ENCODE measurements around the gene CBFA2T2. TPM values are rescaled to one million over a fixed set of nuclear protein-coding genes. Genes with fewer than 3 reads are reported as not detected.

The CBFA2T2 gene
- total and polyA plus RNA-seq, 2 of the 4 experiments (the other 2 are of a cell fraction) = 3.8 to 6.2 TPM

DNA sequence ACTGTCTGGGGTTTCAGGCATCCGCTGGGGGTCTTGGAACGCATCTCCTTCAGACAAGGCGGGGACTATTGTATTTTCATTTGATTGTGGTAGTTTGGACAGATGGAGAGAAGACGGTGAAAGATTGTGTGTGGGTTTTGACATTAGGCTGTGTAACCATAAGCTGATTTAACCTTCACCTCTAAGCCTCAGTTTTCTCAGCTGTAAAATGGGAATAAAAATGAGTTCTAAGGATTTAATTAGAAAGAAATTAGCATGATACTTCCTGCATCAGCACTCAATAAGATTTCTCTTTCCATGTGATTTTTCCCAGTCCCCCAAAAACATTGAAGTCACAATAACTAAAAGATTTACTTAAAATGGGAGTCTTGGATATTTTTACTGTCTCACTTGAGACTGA, 78.1 kb downstream of the CBFA2T2 start:
- WGBS, 2 experiments (ENCODE audit: extremely low coverage in 2 of 2, insufficient read length in 1 of 2) = no CpG with 5 or more reads among the region's 4 CpGs
- H3K18ac ChIP-seq (ENCODE audit: low read depth, low read length) = no peak overlapping the region
- in situ Hi-C loops (cut with MboI; ENCODE audit: low sequenced_read_pairs) (no loop called here), intact Hi-C loops (cut with micrococcal nuclease) (no loop called here), dilution Hi-C loops (cut with HindIII; ENCODE audit: low sequenced_read_pairs, unreplicated experiment) (no loop called here)
- POLR2A ChIA-PET (ENCODE audit: unreplicated experiment) = no interaction called here
- no peak overlapping the region for H3K4ac ChIP-seq (ENCODE audit: low read depth, low read length)
- H3K36me3 ChIP-seq (ENCODE audit: control insufficient read depth, insufficient read depth, low read length) = no peaks in the 10 kb centered on the region
- no peaks in the 10 kb centered on the region for H3K4me1 ChIP-seq (ENCODE audit: control insufficient read depth, insufficient read depth, low read length)
- H2AK5ac ChIP-seq (ENCODE audit: low read depth, low read length) = no peak overlapping the region
- no peaks in the 10 kb centered on the region for H3K27me3 ChIP-seq (ENCODE audit: control insufficient read depth, insufficient read depth, low read length)
- H3K9me1 ChIP-seq (ENCODE audit: insufficient read depth, low read length) = peaks cover 6% of the 10 kb centered on the region; the same call in 1 of the 2 replicates
- no peak overlapping the region for H3K14ac ChIP-seq (replicated peaks; ENCODE audit: low read depth, low read length)
- H2BK15ac ChIP-seq (ENCODE audit: low read depth, low read length) = no peak overlapping the region
- no peak overlapping the region for H4K5ac ChIP-seq (ENCODE audit: low read depth, low read length)
- H3K4me3 ChIP-seq (ENCODE audit: insufficient read depth, low read depth, low read length) = no peak overlapping the region
- H3K9me3 ChIP-seq (ENCODE audit: control insufficient read depth, insufficient read depth, low read length) = no peaks in the 10 kb centered on the region
- no peak for ATAC-seq (ENCODE audit: low read depth)
- CTCF ChIA-PET = interaction anchor here (0.7 kb wide), 1 partner anchor 61 kb away, joined by 3 read pairs; no protein-coding TSS in a partner anchor
- H3K79me1 ChIP-seq (ENCODE audit: low read depth in 1 of 2, low read length in 2 of 2) = peaks cover 8 to 37% of the 10 kb centered on the region in 2 experiments
- no TSS peak for BruUV-seq (replicated peaks)
- H2BK5ac ChIP-seq (ENCODE audit: low read depth, low read length, poor library complexity, severe bottlenecking) = no peak overlapping the region
- H4K8ac ChIP-seq (ENCODE audit: low read depth in 2 of 2, low read length in 2 of 2) = no peak overlapping the region
- H4K91ac ChIP-seq (ENCODE audit: insufficient read depth, low read depth, low read length) = no peak overlapping the region
- no peak overlapping the region for H3K23ac ChIP-seq (ENCODE audit: low read depth, low read length)
- no peak overlapping the region for H3K27ac ChIP-seq (ENCODE audit: insufficient read depth, low read length)
- no peak overlapping the region for H3K56ac ChIP-seq (ENCODE audit: extremely low read depth, insufficient read depth, low read length)
- DNase-seq = no peak
- H2BK20ac ChIP-seq (ENCODE audit: low read depth, low read length) = no peak overlapping the region
- H3K4me2 ChIP-seq (ENCODE audit: low read depth, low read length) = no peak overlapping the region
- H2AK9ac ChIP-seq (replicated peaks; ENCODE audit: low read depth, low read length, poor library complexity) = no peak overlapping the region
- H2BK120ac ChIP-seq (ENCODE audit: low read depth, low read length) = no peak overlapping the region
- no peak overlapping the region for H3K9ac ChIP-seq (ENCODE audit: low read depth, low read length)
- TF ChIP-seq FOS (IDR thresholded peaks at IDR 0.05; ENCODE audit: low read depth, low read length) (no peak), CHD1 (IDR thresholded peaks at IDR 0.05; ENCODE audit: low read depth, low read length) (no peak), MXI1 (IDR thresholded peaks at IDR 0.05; ENCODE audit: borderline replicate concordance, low read depth, low read length) (no peak), MAFK (IDR thresholded peaks at IDR 0.05; ENCODE audit: low read depth, low read length) (no peak), RAD21 (IDR thresholded peaks at IDR 0.05; ENCODE audit: low read length) (no peak), CEBPB (IDR thresholded peaks at IDR 0.05; ENCODE audit: low read depth, low read length) (no peak), MAZ (IDR thresholded peaks at IDR 0.05; ENCODE audit: borderline replicate concordance, low read depth, low read length) (no peak), POLR2A (IDR thresholded peaks at IDR 0.05; ENCODE audit: low read depth, low read length) (no peak), NFE2L2 (IDR thresholded peaks at IDR 0.05; ENCODE audit: low read depth, low read length) (no peak), RFX5 (IDR thresholded peaks at IDR 0.05; ENCODE audit: low read depth, low read length) (no peak), SMC3 (IDR thresholded peaks at IDR 0.05; ENCODE audit: low read depth, low read length) (no peak)
- TF ChIP-seq, protein P1, sequence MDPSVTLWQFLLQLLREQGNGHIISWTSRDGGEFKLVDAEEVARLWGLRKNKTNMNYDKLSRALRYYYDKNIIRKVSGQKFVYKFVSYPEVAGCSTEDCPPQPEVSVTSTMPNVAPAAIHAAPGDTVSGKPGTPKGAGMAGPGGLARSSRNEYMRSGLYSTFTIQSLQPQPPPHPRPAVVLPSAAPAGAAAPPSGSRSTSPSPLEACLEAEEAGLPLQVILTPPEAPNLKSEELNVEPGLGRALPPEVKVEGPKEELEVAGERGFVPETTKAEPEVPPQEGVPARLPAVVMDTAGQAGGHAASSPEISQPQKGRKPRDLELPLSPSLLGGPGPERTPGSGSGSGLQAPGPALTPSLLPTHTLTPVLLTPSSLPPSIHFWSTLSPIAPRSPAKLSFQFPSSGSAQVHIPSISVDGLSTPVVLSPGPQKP (IDR thresholded peaks at IDR 0.05; ENCODE audit: borderline replicate concordance, low read depth, low read length) = no peak
- no peaks in the 10 kb centered on the region for H4K20me1 ChIP-seq (ENCODE audit: insufficient read depth, low read length)
- no peak overlapping the region for H2AFZ ChIP-seq (replicated peaks; ENCODE audit: low read length, poor library complexity)

Measured in IMR-90 (cell line).